SK-N-SH (cell line): ENCODE results near the gene DCHS2. TPM values are rescaled to one million over a fixed set of nuclear protein-coding genes. Genes with fewer than 3 reads are reported as not detected.

ENCODE experiments used
- CTCF ChIA-PET: fragments of 300-600, 350-600 bp; formaldehyde crosslinking; extraction: SDS; loops from one replicate; lab custom pipeline; 2021; lab: Yijun Ruan, JAX
- POLR2A ChIA-PET: fragments of 350-600 bp; sonication (Branson Sonifier 250); formaldehyde crosslinking; extraction: SDS; loops from one replicate; lab custom pipeline; 2020; ENCODE audit warnings: antibody characterized with exemption, inconsistent platforms; lab: Yijun Ruan, JAX
- DNase-seq: peaks from one replicate; pipeline ENCODE4 v3.0.0; 2012
- H2AFZ ChIP-seq: fragments of 200-600 bp; sonication (generic); 2 replicates; pipeline ENCODE4 v1.8.1; 2016; ENCODE audit warnings: antibody characterized with exemption, mild to moderate bottlenecking, low read depth
- H3F3A ChIP-seq: fragments of 200-600 bp; sonication (generic); replicated peaks from 2 replicates; pipeline ENCODE3; 2016; ENCODE audit warnings: antibody characterized with exemption, mild to moderate bottlenecking; ENCODE audit not compliant: insufficient read depth
- H3K27ac ChIP-seq, 2 experiments: fragments of 200-500 bp in 1 of 2; fragments of 200-600 bp in 1 of 2; sonication (Bioruptor generic) in 1 of 2; sonication (generic), shearing (Covaris generic) in 1 of 2; 2 replicates each; pipeline versions ENCODE4 v1.5.1 to v1.6.1; 2014 to 2016; ENCODE audit warnings: low read depth in 2 of 2, inconsistent platforms in 1 of 2, low read length in 1 of 2, mild to moderate bottlenecking in 1 of 2, mixed read lengths in 1 of 2
- H3K27me3 ChIP-seq: fragments of 200-600 bp; sonication (generic), shearing (Covaris generic); 2 replicates; pipeline ENCODE4 v1.6.1; 2016; ENCODE audit warnings: mixed run types; ENCODE audit not compliant: insufficient read depth
- H3K36me3 ChIP-seq, 2 experiments: fragments of 200-500 bp in 1 of 2; fragments of 200-600 bp in 1 of 2; sonication (Bioruptor generic) in 1 of 2; sonication (generic) in 1 of 2; replicated peaks in 1 of 2; 2 replicates each; pipeline versions ENCODE3 to v1.5.1; 2014 to 2016; ENCODE audit warnings: low read length in 1 of 2, mild to moderate bottlenecking in 1 of 2; ENCODE audit not compliant: insufficient read depth in 2 of 2, control insufficient read depth in 1 of 2
- H3K4me1 ChIP-seq, 2 experiments: fragments of 200-500 bp in 1 of 2; fragments of 200-600 bp in 1 of 2; sonication (Bioruptor generic) in 1 of 2; sonication (generic), shearing (Covaris generic) in 1 of 2; 2 replicates each; pipeline versions ENCODE4 v1.5.1 to v1.6.1; 2014 to 2016; ENCODE audit warnings: low read depth in 1 of 2, low read length in 1 of 2, mixed run types in 1 of 2; ENCODE audit not compliant: insufficient read depth in 2 of 2, control insufficient read depth in 1 of 2
- H3K4me2 ChIP-seq: fragments of 200-600 bp; sonication (generic), shearing (Covaris generic); 2 replicates; pipeline ENCODE4 v1.6.1; 2017; ENCODE audit warnings: mixed run types
- H3K4me3 ChIP-seq, 2 experiments: fragments of 200-500 bp in 1 of 2; fragments of 200-600 bp in 1 of 2; sonication (Bioruptor generic) in 1 of 2; sonication (generic), shearing (Covaris generic) in 1 of 2; 2 replicates each; pipeline versions ENCODE4 v1.5.1 to v1.8.1; 2014 to 2016; ENCODE audit warnings: low read depth in 2 of 2, inconsistent platforms in 1 of 2, low read length in 1 of 2, mild to moderate bottlenecking in 1 of 2, mixed read lengths in 1 of 2, moderate library complexity in 1 of 2
- H3K79me2 ChIP-seq: fragments of 200-600 bp; sonication (generic); 2 replicates; pipeline ENCODE4 v1.8.1; 2017; ENCODE audit warnings: mild to moderate bottlenecking; ENCODE audit not compliant: insufficient read depth
- H3K9ac ChIP-seq: fragments of 200-600 bp; sonication (generic); 2 replicates; pipeline ENCODE4 v1.6.1; 2017; ENCODE audit warnings: mixed run types
- H3K9me2 ChIP-seq: fragments of 200-600 bp; sonication (generic); 2 replicates; pipeline ENCODE4 v1.6.1; 2017; ENCODE audit warnings: mixed run types
- H3K9me3 ChIP-seq: fragments of 200-600 bp; sonication (generic); 2 replicates; pipeline ENCODE4 v1.6.1; 2017; ENCODE audit warnings: mixed run types, mild to moderate bottlenecking, moderate library complexity
- H4K20me1 ChIP-seq: fragments of 200-600 bp; sonication (generic); 2 replicates; pipeline ENCODE4 v1.6.1; 2017; ENCODE audit warnings: mild to moderate bottlenecking, mixed run types; ENCODE audit not compliant: insufficient read depth
- ELF1 ChIP-seq: IDR thresholded peaks from 2 replicates; pipeline ENCODE4 v1.4.0; 2012
- EP300 ChIP-seq, 2 experiments: IDR thresholded peaks; 2 replicates each; pipeline versions ENCODE4 v1.4.0 to v1.6.1; 2012; ENCODE audit warnings: borderline replicate concordance in 1 of 2, low read depth in 1 of 2, low read length in 1 of 2
- FOSL2 ChIP-seq: IDR thresholded peaks from 2 replicates; pipeline ENCODE4 v1.4.0; 2012; ENCODE audit warnings: low read depth, mild to moderate bottlenecking, moderate library complexity, borderline replicate concordance
- GABPA ChIP-seq: IDR thresholded peaks from 2 replicates; pipeline ENCODE4 v1.4.0; 2012; ENCODE audit warnings: low read depth, mild to moderate bottlenecking
- JUND ChIP-seq: IDR thresholded peaks from 2 replicates; pipeline ENCODE4 v1.4.0; 2012
- MEF2A ChIP-seq: IDR thresholded peaks from 2 replicates; pipeline ENCODE4 v1.4.0; 2012; ENCODE audit warnings: low read depth, borderline replicate concordance
- MXI1 ChIP-seq: IDR thresholded peaks from 2 replicates; pipeline ENCODE4 v1.6.1; 2012; ENCODE audit warnings: mild to moderate bottlenecking, low read depth, low read length, improper control_type of control experiment
- NFIC ChIP-seq: IDR thresholded peaks from 2 replicates; pipeline ENCODE4 v1.4.0; 2012; ENCODE audit warnings: borderline replicate concordance
- NRF1 ChIP-seq: IDR thresholded peaks from 2 replicates; pipeline ENCODE4 v1.6.1; 2012; ENCODE audit warnings: low read depth, mild to moderate bottlenecking, low read length
- POLR2AphosphoS5 ChIP-seq: IDR thresholded peaks from 2 replicates; pipeline ENCODE4 v1.6.1; 2012; ENCODE audit warnings: low read depth, low read length
- RAD21 ChIP-seq: IDR thresholded peaks from 2 replicates; pipeline ENCODE4 v1.6.1; 2012; ENCODE audit warnings: mild to moderate bottlenecking, low read length
- RCOR1 ChIP-seq: fragments of 150-350 bp; IDR thresholded peaks from 2 replicates; pipeline ENCODE4 v1.6.1; 2017; ENCODE audit warnings: antibody characterized with exemption, low read length
- SIN3A ChIP-seq: IDR thresholded peaks from 2 replicates; pipeline ENCODE4 v1.6.1; 2012; ENCODE audit warnings: low read depth, mild to moderate bottlenecking, low read length, moderate library complexity, borderline replicate concordance
- SMC3 ChIP-seq: IDR thresholded peaks from 2 replicates; pipeline ENCODE4 v1.6.1; 2012; ENCODE audit warnings: low read depth, low read length, improper control_type of control experiment
- TAF1 ChIP-seq: IDR thresholded peaks from 2 replicates; pipeline ENCODE4 v1.6.1; 2012; ENCODE audit warnings: low read depth, mild to moderate bottlenecking, low read length, moderate library complexity, borderline replicate concordance
- TCF12 ChIP-seq: IDR thresholded peaks from 2 replicates; pipeline ENCODE4 v1.4.0; 2012
- YY1 ChIP-seq: IDR thresholded peaks from 2 replicates; pipeline ENCODE4 v1.4.0; 2012; ENCODE audit warnings: low read depth, mild to moderate bottlenecking
- WGBS: methylation state at CpG from one replicate; pipeline ENCODE4 v1.1.6; 2017; ENCODE audit warnings: low lambda C conversion rate; 5-methylcytosine and 5-hydroxymethylcytosine counted together
- polyA plus RNA-seq, 3 experiments: library from polyadenylated mRNA; depleted of rRNA; stranded (reverse); fragments of >200 nt; gene quantifications; 2 replicates each; pipeline ENCODE4 v1.2.3, GENCODE V29; 2012
- TF ChIP-seq, protein P1 (sequence below): IDR thresholded peaks from 2 replicates; pipeline ENCODE4 v1.4.0; 2012; ENCODE audit warnings: low read depth, borderline replicate concordance
- TF ChIP-seq, protein P2 (sequence below): IDR thresholded peaks from 2 replicates; pipeline ENCODE4 v1.4.0; 2012; ENCODE audit warnings: low read depth, borderline replicate concordance

DCHS2 gene
- polyA plus RNA-seq, 1 of the 3 experiments (the other 2 are of a cell fraction) = not detected

DNA sequence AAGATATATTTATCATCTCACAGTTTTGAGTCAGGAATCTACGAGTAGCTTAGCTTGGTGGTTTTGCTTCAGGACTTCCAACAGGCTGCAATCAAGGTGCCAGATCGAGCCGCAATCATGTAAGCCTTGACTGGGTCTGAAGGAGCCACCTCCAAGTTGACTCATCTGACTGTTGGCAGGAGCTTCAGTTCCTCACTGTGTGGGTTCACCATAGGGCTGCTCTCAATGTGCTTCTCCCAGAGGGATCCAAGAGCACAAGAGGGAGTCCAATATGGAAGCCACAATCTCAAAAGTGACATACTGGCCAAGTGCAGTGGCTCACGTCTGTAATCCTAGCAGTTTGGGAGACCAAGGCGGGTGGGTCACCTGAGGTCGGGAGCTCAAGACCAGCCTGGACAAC, 26.5 kb downstream of the DCHS2 start:
- no peaks in the 10 kb centered on the region for H3K4me1 ChIP-seq
- no peak overlapping the region for H3K9ac ChIP-seq
- no peaks in the 10 kb centered on the region for H4K20me1 ChIP-seq
- no peak overlapping the region for H3K4me2 ChIP-seq
- H3K9me3 ChIP-seq = no peaks in the 10 kb centered on the region
- WGBS = 4% methylated on average over 6 of the region's 6 CpGs
- H3K27me3 ChIP-seq = no peaks in the 10 kb centered on the region
- H3K79me2 ChIP-seq = no peaks in the 10 kb centered on the region
- no peaks in the 10 kb centered on the region for H3K9me2 ChIP-seq
- POLR2A ChIA-PET = no interaction called here
- no peaks in the 10 kb centered on the region for H3F3A ChIP-seq
- H3K4me3 ChIP-seq = no peak overlapping the region
- no peak for DNase-seq
- no peak for TF ChIP-seq NFIC
- TF ChIP-seq POLR2AphosphoS5 = no peak
- TF ChIP-seq GABPA = no peak
- TF ChIP-seq MEF2A = no peak
- no peak for TF ChIP-seq NRF1
- TF ChIP-seq TCF12 = no peak
- TF ChIP-seq EP300 (IDR thresholded peaks at IDR 0.05; ENCODE audit: borderline replicate concordance in 1 of 2, low read depth in 1 of 2, low read length in 1 of 2) = no peak
- no peak for TF ChIP-seq SIN3A
- TF ChIP-seq JUND = no peak
- TF ChIP-seq FOSL2 = no peak
- TF ChIP-seq MXI1 = no peak
- no peak for TF ChIP-seq TAF1
- TF ChIP-seq RAD21 = no peak
- TF ChIP-seq SMC3 = no peak
- H2AFZ ChIP-seq = no peak overlapping the region
- H3K27ac ChIP-seq = no peak overlapping the region
- H3K36me3 ChIP-seq = no peaks in the 10 kb centered on the region
- CTCF ChIA-PET = interaction anchor here (1.5 kb wide), 1 partner anchor 9 kb away, joined by 4 read pairs; no protein-coding TSS in a partner anchor

DNA sequence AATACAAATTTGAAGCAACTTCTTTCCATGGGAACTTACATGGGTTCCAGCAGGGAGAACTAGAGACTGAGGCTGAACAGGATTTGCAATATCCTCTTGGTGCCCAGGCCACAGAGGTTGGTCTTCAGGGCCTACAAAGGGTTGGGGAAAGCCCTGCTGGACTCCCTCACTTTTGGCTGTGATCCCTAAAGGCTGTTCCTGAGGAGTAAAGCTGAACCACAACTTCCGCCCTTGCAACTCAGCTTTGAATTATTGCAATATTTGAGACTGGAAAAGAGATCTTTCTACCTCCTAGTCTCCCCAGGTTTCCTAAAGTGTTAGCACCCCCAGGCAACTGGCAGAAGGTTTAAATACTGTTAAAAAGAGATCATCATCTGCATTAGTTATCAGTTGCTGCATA, 26.9 kb downstream of the DCHS2 start:
- Histone ChIP-seq H3K9me2 (no peaks in the 10 kb centered on the region), H3K9me3 (no peaks in the 10 kb centered on the region), H2AFZ (no peak overlapping the region), H3K27me3 (no peaks in the 10 kb centered on the region), H3K79me2 (no peaks in the 10 kb centered on the region), H3K4me1 (no peaks in the 10 kb centered on the region), H3K4me3 (no peak overlapping the region), H3K36me3 (no peaks in the 10 kb centered on the region), H3K9ac (no peak overlapping the region), H4K20me1 (no peaks in the 10 kb centered on the region), H3K27ac (no peak overlapping the region), H3K4me2 (no peak overlapping the region), H3F3A (no peaks in the 10 kb centered on the region)
- ChIA-PET CTCF (no interaction called here), POLR2A (no interaction called here)
- TF ChIP-seq RCOR1 (no peak), ELF1 (no peak), YY1 (no peak), NRF1 (no peak), SMC3 (no peak)
- TF ChIP-seq, protein P1, sequence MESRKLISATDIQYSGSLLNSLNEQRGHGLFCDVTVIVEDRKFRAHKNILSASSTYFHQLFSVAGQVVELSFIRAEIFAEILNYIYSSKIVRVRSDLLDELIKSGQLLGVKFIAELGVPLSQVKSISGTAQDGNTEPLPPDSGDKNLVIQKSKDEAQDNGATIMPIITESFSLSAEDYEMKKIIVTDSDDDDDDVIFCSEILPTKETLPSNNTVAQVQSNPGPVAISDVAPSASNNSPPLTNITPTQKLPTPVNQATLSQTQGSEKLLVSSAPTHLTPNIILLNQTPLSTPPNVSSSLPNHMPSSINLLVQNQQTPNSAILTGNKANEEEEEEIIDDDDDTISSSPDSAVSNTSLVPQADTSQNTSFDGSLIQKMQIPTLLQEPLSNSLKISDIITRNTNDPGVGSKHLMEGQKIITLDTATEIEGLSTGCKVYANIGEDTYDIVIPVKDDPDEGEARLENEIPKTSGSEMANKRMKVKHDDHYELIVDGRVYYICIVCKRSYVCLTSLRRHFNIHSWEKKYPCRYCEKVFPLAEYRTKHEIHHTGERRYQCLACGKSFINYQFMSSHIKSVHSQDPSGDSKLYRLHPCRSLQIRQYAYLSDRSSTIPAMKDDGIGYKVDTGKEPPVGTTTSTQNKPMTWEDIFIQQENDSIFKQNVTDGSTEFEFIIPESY = no peak
- TF ChIP-seq, protein P2, sequence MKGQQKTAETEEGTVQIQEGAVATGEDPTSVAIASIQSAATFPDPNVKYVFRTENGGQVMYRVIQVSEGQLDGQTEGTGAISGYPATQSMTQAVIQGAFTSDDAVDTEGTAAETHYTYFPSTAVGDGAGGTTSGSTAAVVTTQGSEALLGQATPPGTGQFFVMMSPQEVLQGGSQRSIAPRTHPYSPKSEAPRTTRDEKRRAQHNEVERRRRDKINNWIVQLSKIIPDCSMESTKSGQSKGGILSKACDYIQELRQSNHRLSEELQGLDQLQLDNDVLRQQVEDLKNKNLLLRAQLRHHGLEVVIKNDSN = no peak
- DNase-seq = no peak
- WGBS = 22% methylated on average over 1 of the region's 1 CpG
